Activated naive CD8-positive, alpha-beta T cell treated with anti-CD3 and anti-CD28 coated beads, Interleukin-2, amount 50 U/mL, for 16 hours (primary cell): ENCODE measurements around the gene ABHD1.
"Not testable (repeated sequence)": the region's sequence is repeated elsewhere in the genome, so short reads cannot be mapped to it uniquely, and the experiment has no call there.

ENCODE experiments used
- DNase-seq: peaks from one replicate; pipeline ENCODE4 v3.0.0-alpha.2; 2020; ENCODE audit warnings: low read depth, low spot score

ABHD1 gene

DNA sequence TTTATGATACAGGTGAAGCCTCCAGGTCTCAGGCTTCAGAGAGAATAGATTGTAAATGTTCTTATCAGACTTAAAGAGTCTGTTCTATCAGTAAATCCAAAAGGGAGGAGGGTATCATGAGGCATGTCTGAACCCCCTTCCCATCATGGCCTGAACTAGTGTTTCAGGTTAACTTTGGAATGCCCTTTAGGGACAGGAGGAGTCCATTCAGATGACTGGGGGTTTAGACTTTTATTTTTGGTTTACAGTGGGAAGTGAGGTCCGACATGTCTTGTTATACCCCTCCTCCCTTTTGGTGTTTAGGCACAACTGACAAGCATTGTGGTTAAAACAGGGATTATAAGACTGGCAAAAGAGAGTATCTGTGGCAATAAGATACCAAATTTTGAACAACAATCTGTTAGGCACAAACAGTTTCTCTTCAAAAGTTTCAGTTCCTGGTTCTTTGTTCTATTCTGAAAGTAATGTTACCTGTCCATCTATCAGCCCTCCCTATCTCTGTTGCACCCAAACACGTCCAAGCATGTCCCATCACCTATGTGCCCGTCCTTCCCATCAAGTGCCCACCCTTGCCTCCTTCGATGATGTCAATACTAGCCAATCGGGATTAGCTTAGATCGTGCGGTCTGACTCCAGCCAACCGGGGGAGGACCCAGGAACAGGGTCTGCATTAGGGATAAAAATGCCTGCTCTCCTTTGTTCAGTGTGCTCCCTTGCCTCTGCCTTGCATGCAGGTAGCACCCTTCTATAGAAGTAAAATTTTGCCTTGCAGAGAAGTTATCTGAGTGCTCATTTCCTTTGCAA, 41.5 kb downstream of the ABHD1 start:
- no peak for DNase-seq

DNA sequence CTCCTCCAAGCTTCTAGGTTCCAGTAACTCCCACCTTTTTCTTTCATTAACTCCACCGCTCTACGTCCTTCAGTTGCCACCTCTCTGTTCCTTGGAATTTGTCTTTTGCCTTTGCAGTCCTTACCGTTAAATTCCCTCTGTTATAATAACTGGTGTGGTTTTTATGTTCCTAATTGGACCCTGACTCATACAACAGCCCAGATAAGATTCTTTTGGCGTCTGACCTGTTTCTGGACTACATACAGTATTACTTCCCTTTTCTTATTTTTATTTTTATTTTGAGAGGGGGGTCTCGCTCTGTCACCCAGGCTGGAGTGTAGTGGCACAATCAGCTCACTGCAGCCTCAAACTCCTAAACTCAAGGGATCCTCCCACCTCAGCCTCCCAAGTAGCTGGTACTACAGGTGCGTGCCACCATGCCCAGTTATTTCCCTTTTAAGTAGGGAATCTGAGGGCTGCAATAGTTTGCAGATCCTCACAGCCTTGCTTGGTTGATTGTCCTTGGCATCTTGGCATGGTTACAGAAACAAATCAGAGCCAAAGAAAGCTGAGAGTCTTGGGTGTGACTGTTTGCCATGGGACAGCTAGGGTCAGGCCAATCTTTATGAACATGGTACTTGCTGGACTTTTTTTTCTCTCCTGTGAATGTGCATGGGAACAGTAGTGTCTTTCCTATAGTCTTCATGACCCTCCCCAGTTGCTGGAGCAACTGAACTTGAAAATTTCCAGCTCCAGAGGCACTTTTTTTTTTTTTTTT, 47.1 kb downstream of the ABHD1 start:
- no peak for DNase-seq

DNA sequence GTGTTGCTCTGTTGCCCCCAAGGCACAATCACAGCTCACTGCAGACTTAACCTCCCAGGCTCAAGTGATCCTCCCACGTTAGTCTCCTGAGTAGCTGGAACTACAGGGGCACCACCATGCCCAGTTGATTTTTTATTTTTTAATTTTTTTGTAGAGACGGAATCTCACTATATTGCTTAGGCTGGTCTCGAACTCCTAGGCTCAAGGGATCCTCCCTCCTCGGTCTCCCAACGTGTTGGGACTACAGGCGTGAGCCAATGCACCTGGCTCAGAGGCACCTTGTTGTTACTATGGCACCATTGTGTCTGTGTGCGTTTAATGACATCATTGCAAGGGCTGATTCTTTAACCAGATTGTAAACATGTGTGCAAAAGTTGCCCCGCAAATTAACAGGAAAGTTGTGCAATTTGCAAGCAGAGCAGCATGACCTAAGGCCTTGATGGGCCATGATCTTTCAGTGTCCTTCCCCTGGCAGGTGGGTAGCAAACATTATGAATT, 47.8 kb downstream of the ABHD1 start:
- no peak for DNase-seq

DNA sequence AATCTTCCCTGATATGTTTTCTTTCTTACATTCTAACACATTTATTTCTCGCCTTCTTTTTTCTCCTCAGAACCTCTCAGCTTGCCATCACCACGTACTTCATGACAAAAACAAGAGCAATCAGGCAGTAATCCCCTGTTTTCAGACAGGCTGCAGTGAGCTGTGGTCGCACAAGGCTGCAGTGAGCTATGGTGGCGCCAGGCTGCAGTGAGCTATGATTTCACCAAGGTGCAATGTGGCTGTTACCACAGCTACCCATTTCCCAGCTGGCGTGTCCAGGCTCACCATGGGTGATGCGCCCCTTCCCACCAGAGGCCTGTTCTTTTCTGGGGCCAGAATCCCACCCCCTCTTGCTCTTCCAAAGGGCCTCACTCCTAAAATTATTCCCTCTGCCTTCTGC, 51.0 kb downstream of the ABHD1 start:
- no peak for DNase-seq

DNA sequence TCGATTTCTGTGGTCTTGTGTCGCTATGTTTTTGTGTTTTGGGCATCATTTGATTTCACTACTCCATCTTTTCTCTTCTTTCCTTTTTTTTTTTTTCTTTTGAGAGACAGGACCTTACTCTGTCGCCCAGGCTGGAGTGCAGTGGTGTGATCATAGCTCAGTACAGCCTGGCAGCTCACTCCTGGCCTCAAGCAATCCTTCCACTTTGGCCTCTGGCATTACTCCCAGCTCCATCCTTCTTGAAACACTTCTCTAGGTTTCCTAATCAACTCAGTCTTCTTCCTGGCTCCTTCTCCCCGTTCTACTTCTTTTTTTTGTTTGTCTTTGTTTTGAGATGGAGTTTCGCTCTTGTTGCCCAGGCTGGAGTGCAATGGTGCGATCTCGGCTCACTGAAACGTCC, 51.7 kb downstream of the ABHD1 start:
- no peak for DNase-seq

DNA sequence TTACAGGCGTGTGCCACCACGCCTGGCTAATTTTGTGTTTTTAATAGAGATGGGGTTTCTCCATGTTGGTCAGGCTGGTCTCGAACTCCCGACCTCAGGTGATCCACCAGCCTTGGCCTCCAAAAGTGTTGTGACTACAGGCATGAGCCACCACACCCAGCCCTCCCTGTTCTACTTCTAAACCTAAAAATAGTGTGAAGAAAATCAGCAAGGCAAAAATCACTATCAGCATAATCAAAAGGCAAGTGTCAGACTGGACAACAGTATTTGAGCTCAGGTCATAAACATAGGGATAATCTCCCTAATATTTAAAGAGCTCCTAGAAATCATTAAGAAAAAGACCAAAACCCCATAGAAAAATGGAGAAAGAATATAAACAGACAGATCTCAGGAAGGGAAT, 52.2 kb downstream of the ABHD1 start:
- not testable (repeated sequence) for DNase-seq

DNA sequence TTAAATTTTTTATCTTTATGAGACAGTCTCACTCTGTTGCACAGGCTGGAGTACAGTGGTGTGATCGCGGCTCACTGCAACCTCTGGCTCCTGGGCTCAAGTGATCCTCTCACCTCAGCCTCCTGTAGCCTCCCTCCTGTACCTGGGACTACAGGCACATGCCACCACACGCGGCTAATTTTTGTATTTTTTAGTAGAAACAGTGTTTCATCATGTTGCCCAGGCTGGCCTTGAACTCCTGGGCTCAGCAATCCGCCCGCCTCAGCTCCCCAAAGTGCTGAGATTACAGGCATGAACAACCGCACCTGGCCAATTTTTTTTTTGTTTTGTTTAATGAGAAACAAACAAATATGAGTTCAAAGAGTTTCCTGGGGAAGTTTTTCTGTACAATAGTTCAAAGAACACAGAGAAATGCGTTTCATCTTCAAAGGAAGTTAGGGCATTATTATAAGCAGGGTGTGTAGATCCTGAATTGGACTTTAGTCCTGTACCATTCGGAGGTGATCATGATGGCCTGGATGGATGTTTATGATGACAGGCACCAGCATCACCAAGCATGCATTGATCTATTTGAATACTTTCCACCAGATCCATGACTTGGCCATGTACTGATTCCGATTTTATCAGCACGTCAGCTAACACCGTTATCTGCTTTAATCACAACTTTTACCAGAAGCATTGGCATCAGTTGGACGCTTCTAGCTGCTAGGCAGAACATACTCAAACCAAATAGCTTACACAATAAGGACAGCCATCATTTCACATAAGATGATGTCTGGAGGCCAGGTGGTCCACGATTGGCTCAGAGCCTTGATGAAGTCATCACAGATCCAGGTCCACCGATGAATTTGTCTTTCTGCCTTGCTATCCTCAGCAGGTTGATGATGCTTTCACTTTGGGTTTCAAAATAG, 54.1 kb downstream of the ABHD1 start:
- no peak for DNase-seq

DNA sequence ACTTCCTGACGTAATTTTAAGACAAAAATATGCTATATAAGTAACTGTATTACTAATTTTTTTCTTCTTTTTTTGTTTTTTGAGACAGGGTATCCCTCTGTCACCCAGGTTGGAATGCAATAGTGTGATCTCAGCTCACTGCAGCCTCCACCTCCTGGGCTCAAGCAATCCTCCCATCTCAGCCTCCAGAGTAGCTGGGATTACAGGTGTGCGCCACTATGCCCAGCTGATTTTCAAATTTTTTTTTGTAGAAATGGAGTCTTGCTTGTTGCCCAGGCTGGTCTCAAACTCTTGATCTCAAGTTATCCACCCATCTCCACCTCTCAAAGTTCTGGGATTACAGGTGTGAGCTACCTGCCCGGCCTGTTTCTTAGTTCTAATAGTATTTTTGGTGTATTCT, 54.9 kb downstream of the ABHD1 start:
- DNase-seq = no peak

DNA sequence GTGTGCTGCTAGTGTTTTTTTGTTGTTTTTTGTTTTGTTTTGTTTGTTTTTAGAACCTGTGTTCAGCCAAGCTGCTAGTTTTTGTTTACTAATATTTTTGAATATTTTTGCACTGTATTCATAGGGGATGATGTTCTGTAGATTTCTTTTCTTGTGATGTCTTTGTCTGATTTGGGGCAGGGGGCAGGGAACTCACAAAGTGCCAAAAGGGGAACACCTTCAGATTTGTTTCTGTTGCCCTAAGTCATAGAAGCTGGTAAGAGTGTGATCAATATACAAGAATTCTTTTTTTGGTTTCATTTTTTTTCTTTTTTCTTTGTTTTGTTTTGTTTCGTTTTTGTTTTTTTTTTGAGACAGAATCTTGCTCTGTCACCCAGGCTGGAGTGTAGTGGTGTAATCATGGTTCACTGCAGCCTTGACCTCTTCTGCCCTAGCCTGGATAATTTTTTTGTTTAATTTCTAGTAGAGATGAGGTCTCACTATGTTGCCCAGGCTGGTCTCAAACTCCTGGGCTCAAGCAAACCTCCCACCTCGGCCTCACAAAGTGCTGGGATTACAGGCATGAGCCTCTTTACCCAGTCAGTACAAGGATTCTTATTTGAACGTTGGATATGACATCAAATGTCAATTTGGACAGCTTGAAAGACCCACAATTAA, 55.9 kb downstream of the ABHD1 start:
- DNase-seq = no peak
